Keratinocyte (primary cell): ENCODE measurements around the gene TRIM49C. TPM values are rescaled to one million over a fixed set of nuclear protein-coding genes. Genes with fewer than 3 reads are reported as not detected.
"Not testable (repeated sequence)": the region's sequence is repeated elsewhere in the genome, so short reads cannot be mapped to it uniquely, and the experiment has no call there.

ENCODE experiments used
- DNase-seq: peaks from one replicate; pipeline ENCODE4 v3.0.0-alpha.2; 2011; ENCODE audit warnings: low read depth, missing footprints, low spot score
- FAIRE-seq: peaks from 2 replicates; lab custom pipeline; 2011; peaks lifted over from hg19 to GRCh38; lab: Jason Lieb, UNC
- H2AFZ ChIP-seq: 2 replicates; pipeline ENCODE4 v1.6.0; 2012; ENCODE audit warnings: low read length, control low read depth, inconsistent platforms; ENCODE audit not compliant: control insufficient read depth
- H3K27ac ChIP-seq: 2 replicates; pipeline ENCODE4 v1.5.1; 2011; ENCODE audit warnings: low read length; ENCODE audit not compliant: control insufficient read depth, insufficient read depth
- H3K27me3 ChIP-seq: 3 replicates; pipeline ENCODE4 v1.6.0; 2011; ENCODE audit warnings: low read length; ENCODE audit not compliant: control insufficient read depth, insufficient read depth; ENCODE audit errors: extremely low read depth
- H3K36me3 ChIP-seq, 2 experiments: 2 replicates in 1 of 2; 3 replicates in 1 of 2; pipeline ENCODE4 v1.5.1; 2011; ENCODE audit warnings: low read length in 2 of 2, mild to moderate bottlenecking in 1 of 2; ENCODE audit not compliant: control insufficient read depth in 2 of 2, insufficient read depth in 2 of 2; ENCODE audit errors: extremely low read depth in 1 of 2
- H3K4me1 ChIP-seq: 3 replicates; pipeline ENCODE4 v1.5.1; 2011; ENCODE audit warnings: low read length; ENCODE audit not compliant: control insufficient read depth, insufficient read depth; ENCODE audit errors: extremely low read depth
- H3K4me2 ChIP-seq: 3 replicates; pipeline ENCODE4 v1.6.0; 2011; ENCODE audit warnings: low read depth, low read length; ENCODE audit not compliant: control insufficient read depth, insufficient read depth; ENCODE audit errors: extremely low read depth
- H3K4me3 ChIP-seq, 3 experiments: fragments of 200-600 bp in 1 of 3; sonication (generic) in 1 of 3; 2 replicates in 2 of 3; 3 replicates in 1 of 3; pipeline ENCODE4 v1.5.1; 2011 to 2016; ENCODE audit warnings: low read length in 3 of 3, mild to moderate bottlenecking in 3 of 3, control low read depth in 2 of 3, inconsistent platforms in 1 of 3, low read depth in 1 of 3, mixed read lengths in 1 of 3, mixed run types in 1 of 3, moderate library complexity in 1 of 3; ENCODE audit not compliant: control insufficient read depth in 2 of 3, insufficient read depth in 2 of 3; ENCODE audit errors: extremely low read depth in 1 of 3
- H3K79me2 ChIP-seq: 2 replicates; pipeline ENCODE4 v1.6.0; 2012; ENCODE audit warnings: low read length; ENCODE audit not compliant: control insufficient read depth, insufficient read depth
- H3K9ac ChIP-seq: 3 replicates; pipeline ENCODE4 v1.6.0; 2011; ENCODE audit warnings: low read length; ENCODE audit not compliant: control insufficient read depth, insufficient read depth; ENCODE audit errors: extremely low read depth
- H3K9me1 ChIP-seq: 3 replicates; pipeline ENCODE4 v1.6.0; 2011; ENCODE audit warnings: low read length; ENCODE audit not compliant: control insufficient read depth, insufficient read depth; ENCODE audit errors: extremely low read depth
- H3K9me3 ChIP-seq: 2 replicates; pipeline ENCODE4 v1.5.1; 2012; ENCODE audit warnings: low read depth, low read length; ENCODE audit not compliant: control insufficient read depth
- H4K20me1 ChIP-seq: 3 replicates; pipeline ENCODE4 v1.6.0; 2011; ENCODE audit warnings: low read length; ENCODE audit not compliant: control insufficient read depth, insufficient read depth; ENCODE audit errors: extremely low read depth
- dilution Hi-C: fragments of 300-500 bp; cut with MboI; formaldehyde crosslinking; loops from one replicate; pipeline ENCODE4 v1.7.0; 2020; ENCODE audit warnings: low sequenced_read_pairs; ENCODE audit not compliant: extremely low pct_ligation_motif_present
- polyA plus RNA-seq, 5 experiments: library from polyadenylated mRNA; depleted of rRNA in 3 of 5; stranded (reverse) in 3 of 5; stranded (forward) in 1 of 5; unstranded in 1 of 5; fragments of >200 nt; gene quantifications; 1 replicate in 1 of 5; 2 replicates in 3 of 5; 3 replicates in 1 of 5; pipeline versions ENCODE4 v1.2.1 to v1.2.3, GENCODE V29; 2011 to 2012; ENCODE audit warnings: missing spikeins in 2 of 5, low read depth in 1 of 5, low replicate concordance in 1 of 5
- small RNA-seq, 3 experiments: library from RNA; depleted of rRNA; stranded (forward); fragments of <200 nt; gene quantifications; one replicate each; pipeline ENCODE3, GENCODE V24; 2012; ENCODE audit warnings: low read depth in 3 of 3, low replicate concordance in 1 of 3; ENCODE audit not compliant: insufficient read length in 3 of 3

Gene TRIM49C
- polyA plus RNA-seq, 1 donor (not counting 4 experiments of a cell fraction or from before 2014, with no cell fraction given) = not detected

GRCh38 chr11:90053545-90053944, 22.6 kb downstream of the TRIM49C start:
- H3K36me3 ChIP-seq, H3K9ac ChIP-seq, dilution Hi-C loops, H4K20me1 ChIP-seq, H3K9me3 ChIP-seq, DNase-seq, FAIRE-seq, H2AFZ ChIP-seq, H3K4me1 ChIP-seq, H3K4me2 ChIP-seq, H3K27me3 ChIP-seq, H3K27ac ChIP-seq, H3K79me2 ChIP-seq, H3K9me1 ChIP-seq, H3K4me3 ChIP-seq: not testable (repeated sequence)

- H3K79me2 ChIP-seq, H3K27ac ChIP-seq, H3K4me2 ChIP-seq, H2AFZ ChIP-seq, H3K4me3 ChIP-seq, DNase-seq, H3K36me3 ChIP-seq, H3K9me1 ChIP-seq, H3K9ac ChIP-seq, dilution Hi-C loops, H4K20me1 ChIP-seq, FAIRE-seq, H3K27me3 ChIP-seq, H3K9me3 ChIP-seq, H3K4me1 ChIP-seq: not testable (repeated sequence)
These were observed 54.7 kb downstream of the TRIM49C start, which contains the start of gene UBTFL1 for GRCh38 chr11:90085650-90086049. UBTFL1 (plus strand) TSS chr11:90085950; CDS start chr11:90085950, 0 bp downstream.

DNA sequence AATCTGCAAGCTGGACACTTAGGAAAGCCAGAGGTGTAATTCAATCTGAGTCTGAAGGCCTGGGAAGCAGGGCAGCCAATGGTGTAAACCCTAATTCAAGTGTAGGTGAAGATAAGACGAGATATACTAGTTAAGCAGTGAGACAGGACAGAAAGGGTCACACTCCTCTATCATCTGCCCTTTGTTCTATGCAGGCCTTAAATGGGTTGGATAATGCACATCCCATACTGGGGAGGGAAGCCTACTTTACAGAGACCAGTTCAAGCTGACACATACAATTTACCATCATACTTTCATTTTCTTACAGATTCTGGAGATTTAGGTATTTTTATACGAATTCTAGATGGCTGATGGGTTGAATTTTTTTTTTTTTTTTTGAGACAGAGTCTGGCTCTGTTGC, 57.8 kb downstream of the TRIM49C start:
- H4K20me1 ChIP-seq, H3K36me3 ChIP-seq, DNase-seq, H3K4me2 ChIP-seq, FAIRE-seq, H3K9me1 ChIP-seq, H3K4me1 ChIP-seq, H3K9me3 ChIP-seq, H3K9ac ChIP-seq, dilution Hi-C loops, H2AFZ ChIP-seq, H3K27ac ChIP-seq, H3K27me3 ChIP-seq, H3K79me2 ChIP-seq, H3K4me3 ChIP-seq: not testable (repeated sequence)

Small RNA genes lying within 50 kb of the gene (small RNA-seq; reads per million reads assigned to genes)
- gene AP000827.1 = 0 reads per million in 3 experiments

Other genes starting within 250 kb of the TRIM49C start
- gene TRIM49, start 222.5 kb upstream of the TRIM49C start, polyA plus RNA-seq = not detected in 3 replicates
- not detected in 3 replicates for gene TRIM64B, start 152.6 kb upstream of the TRIM49C start, polyA plus RNA-seq
- not detected in 3 replicates for gene TRIM49D1, start 108.9 kb upstream of the TRIM49C start, polyA plus RNA-seq
- gene TRIM49D2, start 107.0 kb upstream of the TRIM49C start, polyA plus RNA-seq = not detected in 3 replicates
- not detected in 3 replicates for gene TRIM64, start 65.1 kb upstream of the TRIM49C start, polyA plus RNA-seq
- not detected in 3 replicates for gene UBTFL1, start 54.8 kb downstream of the TRIM49C start, polyA plus RNA-seq
- not detected in 3 replicates for gene NAALAD2, start 103.6 kb downstream of the TRIM49C start, polyA plus RNA-seq
- gene CHORDC1, start 191.9 kb downstream of the TRIM49C start, polyA plus RNA-seq = 27.6 to 50.7 TPM (median 28.7 TPM) in 3 replicates